ENCODE results near the gene KATNAL1. TPM values are rescaled to one million over a fixed set of nuclear protein-coding genes. Genes with fewer than 3 reads are reported as not detected.

The KATNAL1 gene
- total RNA-seq, 1 donor from 2014 or later, result 36.2 TPM

DNA sequence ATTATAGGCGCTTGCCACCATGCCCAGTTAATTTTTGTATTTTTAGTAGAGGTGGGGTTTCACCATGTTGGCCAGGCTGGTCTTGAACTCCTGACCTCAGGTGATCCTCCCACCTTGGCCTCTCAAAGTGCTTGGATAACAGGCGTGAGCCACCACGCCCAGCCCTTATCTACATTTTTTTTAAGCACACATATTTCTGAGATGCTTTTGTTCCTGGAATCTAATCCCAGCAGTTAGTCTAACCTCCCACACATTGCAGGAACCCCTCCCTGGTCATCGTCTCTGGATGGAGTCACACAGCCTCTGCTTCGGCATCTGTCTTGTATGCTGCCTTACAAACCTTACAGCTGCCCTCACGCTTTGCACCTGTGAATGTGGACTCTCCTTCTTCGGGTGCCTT, 15.1 kb upstream of the KATNAL1 start:
- TF ChIP-seq, protein P1, sequence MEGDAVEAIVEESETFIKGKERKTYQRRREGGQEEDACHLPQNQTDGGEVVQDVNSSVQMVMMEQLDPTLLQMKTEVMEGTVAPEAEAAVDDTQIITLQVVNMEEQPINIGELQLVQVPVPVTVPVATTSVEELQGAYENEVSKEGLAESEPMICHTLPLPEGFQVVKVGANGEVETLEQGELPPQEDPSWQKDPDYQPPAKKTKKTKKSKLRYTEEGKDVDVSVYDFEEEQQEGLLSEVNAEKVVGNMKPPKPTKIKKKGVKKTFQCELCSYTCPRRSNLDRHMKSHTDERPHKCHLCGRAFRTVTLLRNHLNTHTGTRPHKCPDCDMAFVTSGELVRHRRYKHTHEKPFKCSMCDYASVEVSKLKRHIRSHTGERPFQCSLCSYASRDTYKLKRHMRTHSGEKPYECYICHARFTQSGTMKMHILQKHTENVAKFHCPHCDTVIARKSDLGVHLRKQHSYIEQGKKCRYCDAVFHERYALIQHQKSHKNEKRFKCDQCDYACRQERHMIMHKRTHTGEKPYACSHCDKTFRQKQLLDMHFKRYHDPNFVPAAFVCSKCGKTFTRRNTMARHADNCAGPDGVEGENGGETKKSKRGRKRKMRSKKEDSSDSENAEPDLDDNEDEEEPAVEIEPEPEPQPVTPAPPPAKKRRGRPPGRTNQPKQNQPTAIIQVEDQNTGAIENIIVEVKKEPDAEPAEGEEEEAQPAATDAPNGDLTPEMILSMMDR (IDR thresholded peaks at IDR 0.05), result no peak
- no peak overlapping the region for H3K27ac Mint-ChIP-seq (ENCODE audit: unreplicated experiment)
- H3K9me3 Mint-ChIP-seq (ENCODE audit: low read depth), result no peaks in the 10 kb centered on the region
- no peak overlapping the region for H3K4me3 Mint-ChIP-seq (ENCODE audit: unreplicated experiment)
- H3K36me3 Mint-ChIP-seq (ENCODE audit: low read depth), result peaks cover 9% of the 10 kb centered on the region
- H3K27me3 Mint-ChIP-seq (ENCODE audit: low read depth), result no peaks in the 10 kb centered on the region
- H3K4me1 Mint-ChIP-seq (ENCODE audit: low read depth), result peaks cover 6% of the 10 kb centered on the region
- DNase-seq (ENCODE audit: low spot score), result no peak

- DNase-seq (ENCODE audit: low spot score), result no peak
- H3K27ac Mint-ChIP-seq (ENCODE audit: unreplicated experiment), result no peak overlapping the region
- H3K9me3 Mint-ChIP-seq (ENCODE audit: low read depth), result no peaks in the 10 kb centered on the region
- TF ChIP-seq, protein P1 (IDR thresholded peaks at IDR 0.05), result no peak
- H3K27me3 Mint-ChIP-seq (ENCODE audit: low read depth), result no peaks in the 10 kb centered on the region
- H3K4me3 Mint-ChIP-seq (ENCODE audit: unreplicated experiment), result no peak overlapping the region
- peaks cover 6% of the 10 kb centered on the region for H3K4me1 Mint-ChIP-seq (ENCODE audit: low read depth)
- peaks cover 9% of the 10 kb centered on the region for H3K36me3 Mint-ChIP-seq (ENCODE audit: low read depth)
Measured at GRCh38 chr13:30321256-30321655, 13.9 kb upstream of the KATNAL1 start.

GRCh38 chr13:30319655-30320054, 12.3 kb upstream of the KATNAL1 start:
- Mint-ChIP-seq H3K4me3 (ENCODE audit: unreplicated experiment) (no peak overlapping the region), H3K9me3 (ENCODE audit: low read depth) (no peaks in the 10 kb centered on the region), H3K36me3 (ENCODE audit: low read depth) (peaks cover 9% of the 10 kb centered on the region), H3K4me1 (ENCODE audit: low read depth) (peaks cover 6% of the 10 kb centered on the region), H3K27ac (ENCODE audit: unreplicated experiment) (no peak overlapping the region), H3K27me3 (ENCODE audit: low read depth) (no peaks in the 10 kb centered on the region)
- DNase-seq (ENCODE audit: low spot score), result no peak
- TF ChIP-seq, protein P1 (IDR thresholded peaks at IDR 0.05), result no peak

DNA sequence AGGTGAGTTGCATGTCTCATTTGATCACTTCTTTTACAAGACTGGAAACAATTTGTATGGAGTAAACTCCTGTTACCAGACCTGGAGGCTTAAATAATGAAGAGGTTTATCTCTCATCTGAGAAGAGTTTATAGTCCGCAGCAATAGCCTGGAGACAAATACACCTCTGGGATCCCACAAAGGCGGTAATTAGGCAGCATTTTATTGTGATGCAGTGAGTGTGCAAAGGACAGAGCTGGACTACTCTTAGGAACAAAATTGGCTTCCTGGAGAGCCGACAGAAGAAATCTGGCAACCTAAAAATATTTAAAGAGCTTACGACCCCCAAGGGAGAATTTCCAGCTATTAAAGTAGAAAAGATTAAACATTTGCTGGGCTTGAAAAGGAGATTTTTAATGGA, 11.8 kb upstream of the KATNAL1 start:
- TF ChIP-seq, protein P1 (IDR thresholded peaks at IDR 0.05), result no peak
- Mint-ChIP-seq H3K36me3 (ENCODE audit: low read depth) (peaks cover 9% of the 10 kb centered on the region), H3K4me1 (ENCODE audit: low read depth) (peaks cover 6% of the 10 kb centered on the region), H3K27me3 (ENCODE audit: low read depth) (no peaks in the 10 kb centered on the region), H3K9me3 (ENCODE audit: low read depth) (no peaks in the 10 kb centered on the region), H3K4me3 (ENCODE audit: unreplicated experiment) (no peak overlapping the region), H3K27ac (ENCODE audit: unreplicated experiment) (no peak overlapping the region)
- DNase-seq (ENCODE audit: low spot score), result no peak

DNA sequence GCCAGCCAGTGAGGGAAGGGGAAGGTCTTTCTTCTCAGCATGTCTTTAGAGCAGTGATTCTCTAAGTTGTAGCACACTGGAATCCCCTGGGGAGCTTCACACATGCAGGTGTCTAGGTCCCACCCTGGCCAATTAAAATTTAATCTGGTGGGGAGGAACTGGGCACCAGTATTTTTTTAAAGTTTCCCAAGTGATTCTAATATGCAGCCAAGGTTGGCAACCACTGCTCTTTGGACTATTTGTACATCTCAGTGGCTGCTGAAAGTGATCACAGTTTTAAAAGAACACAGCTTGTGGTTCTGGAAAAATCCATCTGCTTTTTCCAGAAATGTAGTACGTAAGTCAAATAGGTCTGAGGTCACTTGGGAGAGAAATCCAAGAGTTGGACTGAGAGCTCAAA, 10.7 kb upstream of the KATNAL1 start:
- TF ChIP-seq, protein P1 (IDR thresholded peaks at IDR 0.05), result no peak
- Mint-ChIP-seq H3K4me3 (ENCODE audit: unreplicated experiment) (no peak overlapping the region), H3K36me3 (ENCODE audit: low read depth) (peaks cover 4% of the 10 kb centered on the region), H3K27me3 (ENCODE audit: low read depth) (no peaks in the 10 kb centered on the region), H3K4me1 (ENCODE audit: low read depth) (peaks cover 6% of the 10 kb centered on the region), H3K9me3 (ENCODE audit: low read depth) (no peaks in the 10 kb centered on the region), H3K27ac (ENCODE audit: unreplicated experiment) (no peak overlapping the region)
- no peak for DNase-seq (ENCODE audit: low spot score)
